Activated CD8-positive, alpha-beta memory T cell treated with anti-CD3 and anti-CD28 coated beads for 4 hours (primary cell): ENCODE data around the gene SP4.
"Not testable (repeated sequence)": the region's sequence is repeated elsewhere in the genome, so short reads cannot be mapped to it uniquely, and the experiment has no call there.

ENCODE experiments used
- DNase-seq, 2 donors: peaks; one replicate each; pipeline ENCODE4 v3.0.0-alpha.2; 2020; ENCODE audit warnings: low read depth in 2 of 2

SP4 gene

DNA sequence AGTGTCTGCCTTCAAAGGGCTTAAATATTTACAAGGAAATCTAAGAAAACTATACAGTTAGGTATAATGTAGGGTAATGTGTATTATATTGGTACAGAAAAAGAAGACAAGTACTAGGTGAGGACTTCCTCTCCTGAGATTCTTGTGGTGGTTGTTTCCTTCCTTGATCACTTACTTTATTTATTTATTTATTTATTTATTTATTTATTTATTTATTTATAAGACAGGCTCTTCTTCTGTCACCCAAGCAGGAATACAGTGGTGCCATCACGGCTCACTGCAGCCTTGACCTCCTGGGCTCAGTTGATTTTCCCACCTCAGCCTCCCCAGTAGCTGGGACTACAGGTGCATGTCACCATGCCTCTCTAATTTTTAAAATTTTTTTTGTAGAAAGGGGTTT, 96.8 kb downstream of the SP4 start:
- no peak for DNase-seq

DNA sequence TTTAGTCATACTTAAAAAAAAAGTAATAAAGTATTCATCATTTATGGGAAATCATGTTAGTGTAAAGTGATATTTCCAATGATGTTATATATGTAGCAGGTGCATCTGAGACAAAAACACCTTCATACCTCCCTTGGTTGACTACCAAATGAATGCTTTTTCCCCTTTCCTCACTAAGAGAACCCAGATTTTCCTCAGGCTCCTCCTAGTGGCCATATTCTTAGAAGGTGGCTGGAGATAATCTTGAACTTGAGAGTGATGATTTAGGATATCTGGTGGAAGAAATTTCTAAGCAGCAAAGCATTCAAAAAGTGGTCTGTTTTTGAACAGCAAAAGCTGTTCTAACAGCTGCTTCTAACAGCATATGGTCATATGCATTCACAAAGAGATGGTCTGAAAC, 98.1 kb downstream of the SP4 start:
- DNase-seq = no peak

DNA sequence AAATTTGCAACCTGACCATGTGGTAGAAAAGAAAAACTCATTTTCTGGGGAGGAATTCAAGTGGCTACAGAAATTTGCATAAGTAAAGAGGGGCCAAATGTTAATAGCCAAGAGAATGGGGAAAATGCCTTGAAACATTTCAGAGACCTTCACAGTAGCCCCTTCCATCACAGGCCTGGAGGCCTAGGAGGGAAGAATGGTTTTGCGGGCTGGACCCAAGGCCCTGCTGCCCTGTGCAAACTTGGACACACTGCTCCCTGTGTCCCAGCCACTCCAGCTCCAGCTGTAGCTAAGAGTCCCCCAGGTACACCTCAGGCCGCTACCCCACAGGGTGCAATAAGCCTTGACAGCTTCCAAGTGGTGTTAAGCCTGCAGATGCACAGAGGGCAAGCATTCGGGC, 98.6 kb downstream of the SP4 start:
- no peak for DNase-seq

DNA sequence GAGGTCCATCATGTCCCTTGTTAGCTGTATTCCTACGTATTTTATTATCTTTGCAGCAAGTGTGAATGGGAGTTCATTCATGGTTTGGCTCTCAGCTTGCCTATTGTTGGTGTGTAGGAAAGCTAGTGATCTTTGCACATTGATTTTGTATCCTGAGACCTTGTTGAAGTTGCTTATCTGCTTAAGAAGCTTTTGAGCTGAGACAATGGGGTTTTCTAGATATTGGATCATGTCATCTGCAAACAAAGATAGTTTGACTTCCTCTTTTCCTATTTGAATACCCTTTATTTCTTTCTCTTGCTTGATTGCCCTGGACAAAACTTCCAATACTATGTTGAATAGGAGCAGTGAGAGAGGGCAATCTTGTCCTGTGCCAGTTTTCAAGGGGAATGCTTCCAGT, 104.6 kb downstream of the SP4 start:
- DNase-seq = not testable (repeated sequence)

DNA sequence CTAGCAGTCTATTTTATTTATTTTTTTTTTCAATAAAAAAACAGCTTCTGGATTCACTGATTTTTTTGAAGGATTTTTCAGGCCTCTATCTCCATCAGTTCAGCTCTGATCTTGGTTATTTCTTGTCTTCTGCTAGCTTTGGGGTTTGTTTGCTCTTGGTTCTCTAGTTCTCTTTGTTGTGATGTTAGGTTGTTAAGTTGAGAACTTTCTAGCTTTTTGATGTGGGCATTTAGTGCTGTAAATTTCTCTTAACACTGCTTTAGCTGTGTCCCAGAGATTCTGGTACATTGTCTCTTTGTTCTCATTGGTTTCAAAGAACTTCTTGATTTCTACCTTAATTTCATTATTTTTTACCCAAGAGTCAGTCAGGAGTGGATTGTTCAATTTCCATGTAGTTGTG, 105.8 kb downstream of the SP4 start:
- DNase-seq = not testable (repeated sequence)

DNA sequence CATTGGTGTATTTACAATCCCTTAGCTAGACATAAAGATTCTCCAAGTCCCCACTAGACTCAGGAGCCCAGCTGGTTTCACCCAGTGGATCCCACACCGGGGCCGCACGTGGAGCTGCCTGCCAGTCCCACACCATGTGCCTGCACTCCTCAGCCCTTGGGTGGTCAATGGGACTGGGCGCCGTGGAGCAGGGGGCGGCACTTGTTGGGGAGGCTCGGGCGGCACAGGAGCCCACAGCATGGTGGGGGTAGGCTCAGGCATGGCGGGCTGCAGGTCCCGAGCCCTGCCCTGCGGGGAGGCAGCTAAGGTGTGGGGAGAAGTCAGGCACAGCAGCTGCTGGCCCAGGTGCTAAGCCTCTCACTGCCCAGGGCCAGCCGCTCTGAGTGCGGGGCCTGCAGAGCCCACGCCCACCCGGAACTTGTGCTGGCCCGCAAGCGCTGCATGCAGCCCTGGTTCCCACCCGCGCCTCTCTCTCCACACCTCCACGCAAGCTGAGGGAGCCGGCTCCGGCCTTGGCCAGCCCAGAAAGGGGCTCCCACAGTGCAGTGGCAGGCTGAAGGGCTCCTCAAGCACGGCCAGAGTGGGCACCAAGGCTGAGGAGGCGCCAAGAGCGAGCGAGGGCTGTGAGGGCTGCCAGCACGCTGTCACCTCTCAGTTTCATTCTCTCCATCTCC, 108.7 kb downstream of the SP4 start:
- not testable (repeated sequence) for DNase-seq

DNA sequence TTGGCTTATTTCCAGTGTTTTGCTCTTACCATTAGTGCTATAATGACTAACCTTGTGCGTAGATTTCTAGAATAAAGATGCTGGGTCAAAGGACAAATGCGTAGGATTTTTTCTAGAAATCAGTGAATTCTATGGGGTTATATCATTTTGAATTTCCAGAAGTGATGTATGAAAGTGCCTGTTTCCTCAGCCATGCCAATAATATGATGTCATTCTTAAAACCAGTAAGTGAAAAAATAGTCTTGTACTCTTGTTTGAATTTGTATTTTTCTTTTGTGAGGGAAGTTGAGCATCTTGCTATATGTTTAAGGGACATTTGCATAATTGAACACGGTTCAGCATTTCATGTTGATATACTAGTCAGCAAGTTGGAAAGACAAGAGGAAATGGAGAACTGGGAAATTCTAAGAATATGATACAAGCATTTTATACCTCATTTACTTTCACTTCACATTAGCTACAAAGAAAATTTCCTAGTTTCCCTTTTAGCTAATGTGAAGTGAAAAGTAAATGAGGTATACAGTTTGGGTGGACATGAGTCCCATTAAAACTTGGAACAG, 111.1 kb downstream of the SP4 start:
- no peak for DNase-seq

DNA sequence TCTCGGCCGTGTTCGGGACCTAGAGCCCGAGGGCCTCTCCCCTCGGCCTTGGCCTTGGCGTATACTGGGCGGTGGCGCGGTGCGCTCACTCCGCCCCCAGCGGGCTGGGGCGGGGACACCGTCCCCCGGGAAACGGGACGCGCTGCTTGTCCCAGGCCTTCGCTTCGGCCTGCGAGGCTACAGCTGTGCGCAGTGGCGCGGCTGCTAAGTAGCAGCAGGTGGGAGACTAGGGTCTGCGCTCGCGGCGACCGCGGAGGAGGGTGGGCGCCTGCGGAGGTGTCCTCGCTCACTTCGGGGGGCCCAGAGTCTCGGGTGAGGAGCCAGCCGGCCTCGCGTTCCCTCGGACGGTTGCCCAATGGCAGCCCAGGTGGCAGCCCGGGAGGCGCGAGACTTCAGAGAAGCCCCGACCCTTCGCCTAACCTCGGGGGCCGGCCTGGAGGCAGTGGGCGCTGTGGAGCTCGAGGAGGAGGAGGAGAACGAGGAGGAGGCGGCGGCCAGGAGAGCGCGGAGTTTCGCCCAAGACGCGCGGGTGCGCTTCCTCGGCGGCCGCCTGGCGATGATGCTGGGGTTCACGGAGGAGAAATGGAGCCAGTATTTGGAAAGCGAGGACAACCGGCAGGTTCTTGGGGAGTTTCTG, 115.1 kb downstream of the SP4 start, which contains the start of gene DNAH11:
Gene DNAH11, plus strand, starts transcription at position 149 of the 637 bp plus-strand sequence. Its CDS starts 207 bp downstream, at position 356.
- DNase-seq = no peak

DNA sequence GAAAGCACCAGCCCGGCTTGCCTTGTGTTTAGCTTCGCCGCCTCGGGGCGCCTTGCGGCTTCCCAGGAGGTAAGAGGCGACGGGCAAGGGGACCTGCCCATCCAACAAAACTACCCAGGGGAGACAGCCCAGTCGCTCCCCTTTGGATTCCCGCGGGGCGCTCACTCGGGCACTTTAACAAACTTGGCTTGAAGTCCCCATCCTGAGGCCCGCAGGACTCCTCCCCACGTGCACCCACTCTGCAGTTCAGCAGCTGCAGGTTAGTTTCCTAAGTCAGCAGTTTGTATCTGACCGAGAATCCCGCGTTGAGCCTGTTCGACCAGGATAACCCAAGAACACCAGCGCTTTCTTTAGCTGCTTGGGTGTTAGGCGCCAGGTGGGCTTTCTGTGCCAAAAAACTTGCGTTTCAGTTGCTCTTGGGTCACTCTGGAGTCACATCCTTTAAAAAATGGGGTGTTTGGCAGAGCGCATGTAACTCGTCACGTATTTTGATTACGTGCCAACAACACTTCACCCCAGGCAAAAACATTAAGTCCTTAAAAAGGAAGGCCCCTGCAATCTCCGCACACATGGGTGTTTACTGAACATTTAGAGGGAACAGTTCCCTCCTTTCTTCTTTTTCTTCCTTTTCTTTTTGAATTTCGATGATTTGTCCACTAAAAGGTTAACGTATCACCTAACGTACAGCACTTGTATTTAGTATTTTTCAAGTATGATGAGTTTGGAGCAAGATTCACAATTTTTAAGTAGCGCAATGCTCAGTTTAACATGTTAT, 115.8 kb downstream of the SP4 start:
- no peak for DNase-seq

DNA sequence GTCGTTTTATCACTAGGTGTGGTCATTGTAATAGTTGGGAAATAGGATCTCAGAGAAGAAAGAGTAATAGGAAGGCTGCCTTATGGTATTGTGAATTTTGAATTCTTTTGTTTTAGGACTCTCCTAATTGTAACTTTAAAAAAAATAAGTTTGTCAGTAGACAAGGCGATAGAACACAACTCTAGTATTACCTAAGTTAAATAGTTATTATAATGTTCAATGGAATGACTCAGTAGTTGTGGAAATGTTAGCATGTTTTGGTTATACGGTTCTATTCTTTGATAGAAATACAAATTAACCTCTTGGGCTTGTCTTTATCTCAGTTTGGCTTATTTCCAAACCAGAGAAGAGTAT, 116.4 kb downstream of the SP4 start:
- DNase-seq = no peak

DNA sequence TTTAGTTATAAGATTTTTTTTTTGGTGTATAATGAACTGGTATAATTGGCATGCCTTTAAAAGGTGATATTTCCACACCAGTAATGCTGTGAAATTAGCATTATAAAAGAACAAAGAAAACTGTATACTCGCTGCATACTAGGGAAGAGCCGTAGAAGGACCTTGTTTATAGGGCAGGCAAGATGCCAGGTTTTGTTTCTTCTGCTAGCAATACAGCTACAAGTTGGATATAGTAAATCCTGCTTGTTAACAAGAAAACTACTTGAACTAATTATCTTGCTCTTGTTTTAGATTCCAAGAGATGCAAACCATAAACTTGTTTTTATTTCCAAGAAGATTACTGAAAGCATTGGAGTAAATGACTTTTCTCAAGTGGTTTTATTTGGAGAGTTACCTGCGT, 116.8 kb downstream of the SP4 start:
- no peak for DNase-seq

DNA sequence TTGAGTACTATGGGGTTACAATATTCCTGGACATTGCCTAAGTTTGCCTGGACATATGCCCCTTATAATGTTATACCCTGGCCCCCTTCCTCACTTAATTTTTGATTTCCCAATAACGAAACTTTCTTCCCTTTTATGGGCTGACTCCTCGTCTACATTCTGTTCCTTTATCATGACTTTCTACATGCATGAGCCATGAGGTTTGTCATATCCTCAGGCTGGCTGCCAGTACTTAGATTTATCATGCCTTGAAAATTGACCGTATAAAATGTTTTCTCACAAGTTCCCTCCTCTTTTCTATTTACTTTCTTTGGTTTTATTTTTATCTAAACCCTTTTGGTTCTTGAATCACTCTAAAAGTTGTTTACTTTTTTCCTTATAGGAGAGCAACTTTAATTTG, 119.6 kb downstream of the SP4 start:
- no peak for DNase-seq

DNA sequence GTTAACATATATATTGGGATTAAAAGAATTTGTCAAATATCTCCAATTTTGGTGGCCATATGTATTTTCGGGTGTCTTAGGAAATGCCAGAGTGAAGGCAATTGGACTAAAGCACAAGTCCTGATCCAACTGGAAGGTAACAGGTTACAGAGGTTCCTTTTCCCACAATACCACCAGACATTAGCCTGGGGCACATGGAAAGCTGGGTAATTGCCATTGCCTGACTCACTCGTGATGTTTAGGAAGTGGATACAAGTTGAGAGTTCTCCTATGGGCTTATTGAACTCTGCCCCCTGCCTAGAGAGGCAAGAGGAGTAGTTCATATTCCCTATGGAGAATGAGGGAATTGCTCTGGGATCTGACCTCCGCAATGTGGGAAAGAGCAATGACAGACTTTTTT, 120.6 kb downstream of the SP4 start:
- DNase-seq = no peak

DNA sequence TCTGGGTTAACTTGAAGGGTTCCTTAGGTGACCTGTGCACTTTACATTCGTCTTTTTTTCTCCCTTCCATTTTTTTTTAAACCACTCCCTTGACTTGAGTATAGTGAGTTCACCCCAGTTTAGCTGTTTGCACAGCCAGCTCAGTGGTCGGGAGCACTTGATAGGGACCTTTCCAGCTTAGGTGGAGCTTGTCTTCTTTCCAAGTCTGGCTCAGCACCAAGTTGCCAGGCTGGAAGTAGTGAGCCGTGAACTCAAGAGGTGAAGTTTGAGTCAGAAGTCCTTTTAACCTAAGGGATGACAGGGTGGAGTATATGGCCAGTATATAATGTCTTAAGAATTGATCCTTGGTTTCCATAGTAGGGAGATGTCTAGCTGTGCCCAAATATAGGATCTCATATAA, 122.2 kb downstream of the SP4 start:
- no peak for DNase-seq

DNA sequence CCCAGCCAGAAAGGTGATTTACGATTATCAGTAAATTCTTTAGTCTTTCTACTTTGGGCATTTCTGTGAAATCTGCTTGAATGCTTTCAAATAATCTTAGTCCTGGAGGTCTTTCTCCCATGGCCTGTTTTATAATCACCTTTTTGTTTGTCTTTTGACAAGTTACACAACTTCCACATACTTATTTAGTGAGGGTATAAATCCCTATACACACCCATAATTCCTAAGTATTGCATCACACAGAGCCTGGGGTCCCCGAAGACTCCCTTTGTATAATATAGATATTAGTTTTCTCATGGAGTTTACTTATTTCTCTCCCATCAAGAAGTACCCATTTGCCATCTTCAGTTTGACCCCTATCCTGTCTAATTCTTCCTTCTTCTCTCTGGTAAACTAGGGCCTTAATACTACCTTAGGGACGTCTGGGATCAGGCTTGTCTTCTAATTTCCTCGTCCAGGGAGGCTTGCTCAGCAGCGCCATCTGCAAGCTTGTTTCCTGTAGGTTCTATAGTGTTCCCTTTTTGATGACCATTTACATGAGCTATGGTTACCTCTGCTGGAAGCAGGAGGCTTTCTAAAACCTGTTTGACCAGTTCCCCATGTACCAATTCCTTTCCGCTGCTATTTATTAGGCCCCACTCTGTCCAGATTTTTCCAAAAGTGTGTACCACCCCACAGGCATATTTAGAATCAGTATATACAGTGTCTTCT, 123.1 kb downstream of the SP4 start:
- no peak for DNase-seq

DNA sequence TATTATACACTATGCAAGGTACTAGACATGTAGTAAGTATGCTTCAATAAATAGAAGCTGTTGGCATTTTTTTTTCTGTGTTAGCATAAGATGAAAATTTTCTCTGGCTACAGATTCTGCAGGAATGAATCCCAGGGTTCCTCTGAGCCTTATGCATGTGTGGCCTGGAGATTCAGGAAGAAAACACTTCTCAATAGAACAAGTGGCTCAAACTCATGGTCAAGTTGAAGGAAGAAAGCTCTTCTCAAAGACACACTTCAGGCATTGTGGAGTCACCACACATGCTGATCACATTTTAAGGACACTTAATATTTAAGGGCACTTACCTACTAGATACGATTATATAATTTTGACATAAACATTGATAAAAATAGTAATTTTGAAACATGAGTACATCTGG, 134.5 kb downstream of the SP4 start:
- DNase-seq = no peak
